Muscle layer of duodenum (tissue), 2 donors: ENCODE measurements around the gene EPB41.
"Not testable (repeated sequence)": the region's sequence is repeated elsewhere in the genome, so short reads cannot be mapped to it uniquely, and the experiment has no call there.

Experiments used
- H3K27ac ChIP-seq: one replicate; pipeline ENCODE4 v1.7.0; 2013; ENCODE audit warnings: mild to moderate bottlenecking, low read length
- H3K27me3 ChIP-seq: one replicate; pipeline ENCODE4 v1.7.0; 2013; ENCODE audit warnings: low read depth, mild to moderate bottlenecking, control low read depth, low read length
- H3K36me3 ChIP-seq, 2 donors: one replicate each; pipeline ENCODE4 v1.7.0; 2013; ENCODE audit warnings: low read length in 2 of 2, control low read depth in 1 of 2, mild to moderate bottlenecking in 1 of 2; ENCODE audit not compliant: insufficient read depth in 2 of 2, control insufficient read depth in 1 of 2
- H3K4me1 ChIP-seq, 2 donors: one replicate each; pipeline ENCODE4 v1.7.0; 2013; ENCODE audit warnings: low read length in 2 of 2, mild to moderate bottlenecking in 2 of 2, control low read depth in 1 of 2, moderate library complexity in 1 of 2; ENCODE audit not compliant: insufficient read depth in 2 of 2, control insufficient read depth in 1 of 2
- H3K4me3 ChIP-seq, 2 donors: one replicate each; pipeline ENCODE4 v1.7.0; 2013; ENCODE audit warnings: low read length in 2 of 2, low read depth in 1 of 2, mild to moderate bottlenecking in 1 of 2
- H3K9me3 ChIP-seq, 2 donors: one replicate each; pipeline ENCODE4 v1.7.0; 2013; ENCODE audit warnings: low read length in 2 of 2, control low read depth in 1 of 2, mild to moderate bottlenecking in 1 of 2; ENCODE audit not compliant: control insufficient read depth in 1 of 2
- donor health status: healthy.

The EPB41 gene

GRCh38 chr1:28933277-28933676, 18.9 kb downstream of the EPB41 start:
- no peak overlapping the region for H3K27ac ChIP-seq
- H3K36me3 ChIP-seq = no peaks in the 10 kb centered on the region
- no peaks in the 10 kb centered on the region for H3K9me3 ChIP-seq
- no peak overlapping the region for H3K4me3 ChIP-seq
- H3K4me1 ChIP-seq = no peaks in the 10 kb centered on the region
- no peaks in the 10 kb centered on the region for H3K27me3 ChIP-seq

- no peak overlapping the region for H3K4me3 ChIP-seq
- no peaks in the 10 kb centered on the region for H3K36me3 ChIP-seq
- H3K4me1 ChIP-seq = no peaks in the 10 kb centered on the region
- H3K27ac ChIP-seq = no peak overlapping the region
- H3K9me3 ChIP-seq = no peaks in the 10 kb centered on the region
- no peaks in the 10 kb centered on the region for H3K27me3 ChIP-seq
Observed at GRCh38 chr1:28933918-28934317, 19.5 kb downstream of the EPB41 start.

- Histone ChIP-seq H3K27me3 (no peaks in the 10 kb centered on the region), H3K36me3 (no peaks in the 10 kb centered on the region), H3K4me3 (no peak overlapping the region), H3K27ac (no peak overlapping the region), H3K9me3 (no peaks in the 10 kb centered on the region), H3K4me1 (no peaks in the 10 kb centered on the region)
Observed at GRCh38 chr1:28934676-28935075, 20.3 kb downstream of the EPB41 start.

- Histone ChIP-seq H3K27me3 (no peaks in the 10 kb centered on the region), H3K27ac (no peak overlapping the region), H3K9me3 (no peaks in the 10 kb centered on the region), H3K4me3 (no peak overlapping the region), H3K36me3 (no peaks in the 10 kb centered on the region), H3K4me1 (no peaks in the 10 kb centered on the region)
Observed at GRCh38 chr1:28935293-28935692, 20.9 kb downstream of the EPB41 start.

- H3K4me1 ChIP-seq = no peaks in the 10 kb centered on the region
- no peaks in the 10 kb centered on the region for H3K27me3 ChIP-seq
- no peaks in the 10 kb centered on the region for H3K9me3 ChIP-seq
- H3K27ac ChIP-seq = no peak overlapping the region
- H3K36me3 ChIP-seq = no peaks in the 10 kb centered on the region
- no peak overlapping the region for H3K4me3 ChIP-seq
Observed at GRCh38 chr1:28936094-28936493, 21.7 kb downstream of the EPB41 start.

- H3K36me3 ChIP-seq = no peaks in the 10 kb centered on the region
- H3K27ac ChIP-seq = no peak overlapping the region
- H3K4me3 ChIP-seq = no peak overlapping the region
- no peaks in the 10 kb centered on the region for H3K9me3 ChIP-seq
- H3K27me3 ChIP-seq = no peaks in the 10 kb centered on the region
- no peaks in the 10 kb centered on the region for H3K4me1 ChIP-seq
Observed at GRCh38 chr1:28936528-28936927, 22.2 kb downstream of the EPB41 start.

- not testable (repeated sequence) for H3K27ac ChIP-seq, H3K9me3 ChIP-seq, H3K4me3 ChIP-seq, H3K36me3 ChIP-seq, H3K27me3 ChIP-seq, H3K4me1 ChIP-seq
Observed at GRCh38 chr1:28943581-28943980, 29.2 kb downstream of the EPB41 start.

- no peak overlapping the region for H3K4me3 ChIP-seq
- no peaks in the 10 kb centered on the region for H3K4me1 ChIP-seq
- H3K27me3 ChIP-seq = no peaks in the 10 kb centered on the region
- no peaks in the 10 kb centered on the region for H3K9me3 ChIP-seq
- H3K27ac ChIP-seq = no peak overlapping the region
- H3K36me3 ChIP-seq = no peaks in the 10 kb centered on the region
Observed at GRCh38 chr1:28950006-28950405, 35.6 kb downstream of the EPB41 start.

- Histone ChIP-seq H3K36me3 (no peaks in the 10 kb centered on the region), H3K4me1 (no peaks in the 10 kb centered on the region), H3K4me3 (no peak overlapping the region), H3K27me3 (no peaks in the 10 kb centered on the region), H3K9me3 (no peaks in the 10 kb centered on the region), H3K27ac (no peak overlapping the region)
Observed at GRCh38 chr1:28950449-28950848, 36.1 kb downstream of the EPB41 start.

- Histone ChIP-seq H3K36me3 (no peaks in the 10 kb centered on the region), H3K4me1 (peaks cover 0 to 3% of the 10 kb centered on the region in 2 donors), H3K4me3 (no peak overlapping the region), H3K27ac (no peak overlapping the region), H3K9me3 (no peaks in the 10 kb centered on the region), H3K27me3 (no peaks in the 10 kb centered on the region)
Observed at GRCh38 chr1:28954126-28954726, 39.9 kb downstream of the EPB41 start.

GRCh38 chr1:28956038-28956464, 41.7 kb downstream of the EPB41 start:
- no peaks in the 10 kb centered on the region for H3K9me3 ChIP-seq
- no peaks in the 10 kb centered on the region for H3K36me3 ChIP-seq
- H3K4me3 ChIP-seq = no peak overlapping the region
- no peaks in the 10 kb centered on the region for H3K27me3 ChIP-seq
- H3K27ac ChIP-seq = no peak overlapping the region
- H3K4me1 ChIP-seq = peaks cover 0 to 3% of the 10 kb centered on the region in 2 donors

GRCh38 chr1:28962114-28962831, 47.9 kb downstream of the EPB41 start:
- H3K4me1 ChIP-seq, H3K27me3 ChIP-seq, H3K27ac ChIP-seq, H3K9me3 ChIP-seq, H3K36me3 ChIP-seq, H3K4me3 ChIP-seq: not testable (repeated sequence)
